HCT116 (cell line): ENCODE measurements around the gene DUSP16. TPM values are rescaled to one million over a fixed set of nuclear protein-coding genes. Genes with fewer than 3 reads are reported as not detected.
A peak's percentile ranks its signal among the peaks of the same experiment; 100 is the strongest.

Experiments used
- ATAC-seq: fragments of 200-7000 bp; cut with Tn5 transposase; 2 replicates; pipeline ENCODE4 v1.9.1; 2020; ENCODE audit warnings: mild to moderate bottlenecking, moderate library complexity
- BruUV-seq: library from RNA; stranded (reverse); fragments of 400-500 nt; replicated peaks from 2 replicates; lab custom pipeline; 2021; lab: Mats Ljungman, UMichigan
- CTCF ChIA-PET: fragments of 300-600 bp; sonication (Branson Sonifier 250); formaldehyde crosslinking; loops from one replicate; lab custom pipeline; 2021; ENCODE audit warnings: antibody characterized with exemption; lab: Charles Lee
- POLR2A ChIA-PET: fragments of 300-600, 350-600 bp; sonication (Branson Sonifier 250); formaldehyde crosslinking; loops from one replicate; lab custom pipeline; 2021; ENCODE audit warnings: antibody characterized with exemption; lab: Charles Lee
- RAD21 ChIA-PET, 2 experiments: fragments of 300-600 bp; sonication (Branson Sonifier 250); formaldehyde crosslinking; loops; one replicate each; lab custom pipeline; 2023; ENCODE audit warnings: low total read pairs in 2 of 2; ENCODE audit not compliant: uncharacterized antibody in 2 of 2, unreplicated experiment in 2 of 2, low non-redundant PET in 1 of 2; lab: Charles Lee
- DNase-seq: peaks from one replicate; pipeline ENCODE4 v3.0.0-alpha.2; 2010; ENCODE audit warnings: low read depth, low spot score
- H2AFZ ChIP-seq: fragments of 200-600 bp; shearing (Covaris generic), sonication (generic); 2 replicates; pipeline ENCODE4 v1.6.1; 2017; ENCODE audit warnings: low read depth, mixed run types, mixed read lengths, antibody characterized with exemption, low read length; ENCODE audit not compliant: poor library complexity, severe bottlenecking
- H3K27ac ChIP-seq: 2 replicates; pipeline ENCODE4 v1.5.1; 2012; ENCODE audit warnings: low read depth, low read length
- H3K27me3 ChIP-seq: fragments of 200-600 bp; sonication (generic); 2 replicates; pipeline ENCODE4 v1.6.1; 2016; ENCODE audit warnings: mixed run types, low read length, mixed read lengths; ENCODE audit not compliant: insufficient read depth
- H3K36me3 ChIP-seq, 2 experiments: fragments of 200-500 bp in 1 of 2; fragments of 200-600 bp in 1 of 2; sonication (Bioruptor generic) in 1 of 2; sonication (generic) in 1 of 2; 2 replicates each; pipeline versions ENCODE4 v1.5.1 to v1.6.1; 2014 to 2016; ENCODE audit warnings: low read length in 2 of 2, inconsistent platforms in 1 of 2, mixed read lengths in 1 of 2, mixed run types in 1 of 2; ENCODE audit not compliant: insufficient read depth in 2 of 2, control insufficient read depth in 1 of 2
- H3K4me1 ChIP-seq, 2 experiments: fragments of 200-600 bp in 1 of 2; sonication (generic) in 1 of 2; 2 replicates each; pipeline versions ENCODE4 v1.5.1 to v1.6.1; 2012 to 2017; ENCODE audit warnings: low read length in 2 of 2, inconsistent platforms in 1 of 2, mild to moderate bottlenecking in 1 of 2, mixed read lengths in 1 of 2, mixed run types in 1 of 2, moderate library complexity in 1 of 2; ENCODE audit not compliant: insufficient read depth in 2 of 2, control insufficient read depth in 1 of 2
- H3K4me2 ChIP-seq: fragments of 200-600 bp; sonication (generic); 2 replicates; pipeline ENCODE4 v1.6.1; 2017; ENCODE audit warnings: mixed run types, low read length, mixed read lengths
- H3K4me3 ChIP-seq, 2 experiments: fragments of 200-600 bp in 1 of 2; sonication (generic) in 1 of 2; replicated peaks in 1 of 2; 2 replicates each; pipeline ENCODE4 v1.5.1; 2011 to 2016; ENCODE audit warnings: low read length in 2 of 2, control low read depth in 1 of 2, low read depth in 1 of 2, mild to moderate bottlenecking in 1 of 2, mixed read lengths in 1 of 2, mixed run types in 1 of 2
- H3K79me2 ChIP-seq: fragments of 200-600 bp; sonication (generic); 2 replicates; pipeline ENCODE4 v1.6.1; 2017; ENCODE audit warnings: mild to moderate bottlenecking, mixed run types, low read length, moderate library complexity, mixed read lengths; ENCODE audit not compliant: insufficient read depth
- H3K9ac ChIP-seq: fragments of 200-600 bp; sonication (generic); 2 replicates; pipeline ENCODE4 v1.6.1; 2016; ENCODE audit warnings: low read length, mixed read lengths
- H3K9me2 ChIP-seq: fragments of 200-600 bp; sonication (generic), shearing (Covaris generic); 2 replicates; pipeline ENCODE4 v1.6.1; 2017; ENCODE audit warnings: mixed run types, mild to moderate bottlenecking, moderate library complexity; ENCODE audit not compliant: insufficient read depth
- H3K9me3 ChIP-seq, 2 experiments: fragments of 200-500 bp in 1 of 2; fragments of 200-600 bp in 1 of 2; sonication (Bioruptor generic) in 1 of 2; sonication (generic) in 1 of 2; 2 replicates each; pipeline ENCODE4 v1.6.1; 2014 to 2017; ENCODE audit warnings: low read length in 2 of 2, mixed read lengths in 2 of 2, inconsistent platforms in 1 of 2, low read depth in 1 of 2, mild to moderate bottlenecking in 1 of 2, mixed run types in 1 of 2, moderate library complexity in 1 of 2; ENCODE audit not compliant: control insufficient read depth in 1 of 2, insufficient read depth in 1 of 2
- H4K20me1 ChIP-seq: fragments of 200-600 bp; sonication (generic), shearing (Covaris generic); 2 replicates; pipeline ENCODE4 v1.6.1; 2017; ENCODE audit warnings: mixed run types, mild to moderate bottlenecking, moderate library complexity; ENCODE audit not compliant: insufficient read depth
- CTCF ChIP-seq, 3 experiments: fragments of 200-600 bp in 1 of 3; sonication (generic) in 1 of 3; IDR thresholded peaks in 2 of 3; conservative IDR thresholded peaks in 1 of 3; 2 replicates each; pipeline ENCODE4 v1.5.1; 2012 to 2017; ENCODE audit warnings: low read depth in 2 of 3, low read length in 2 of 3, antibody characterized with exemption in 1 of 3, borderline replicate concordance in 1 of 3, control low read depth in 1 of 3, mild to moderate bottlenecking in 1 of 3, mixed read lengths in 1 of 3, mixed run types in 1 of 3, moderate library complexity in 1 of 3; ENCODE audit not compliant: insufficient read depth in 1 of 3
- EZH2 ChIP-seq: fragments of 200-600 bp; sonication (generic); IDR thresholded peaks from 2 replicates; pipeline ENCODE4 v1.6.1; 2017; ENCODE audit warnings: antibody characterized with exemption, mixed run types
- FOSL1 ChIP-seq: IDR thresholded peaks from 2 replicates; pipeline ENCODE4 v1.6.1; 2012; ENCODE audit warnings: low read depth
- POLR2AphosphoS5 ChIP-seq: IDR thresholded peaks from 2 replicates; pipeline ENCODE4 v1.6.1; 2011; ENCODE audit warnings: mild to moderate bottlenecking, low read depth, low read length, moderate library complexity
- RAD21 ChIP-seq: IDR thresholded peaks from 2 replicates; pipeline ENCODE4 v1.6.1; 2012; ENCODE audit warnings: low read depth, mild to moderate bottlenecking
- SRF ChIP-seq: IDR thresholded peaks from 2 replicates; pipeline ENCODE4 v1.6.1; 2012; ENCODE audit warnings: low read depth
- TCF7L2 ChIP-seq: IDR thresholded peaks from 2 replicates; pipeline ENCODE4 v1.7.0; 2011; ENCODE audit warnings: borderline replicate concordance, inconsistent platforms; ENCODE audit not compliant: insufficient read depth, insufficient read length; ENCODE audit errors: extremely low read depth
- ZFX ChIP-seq: fragments of 450-650 bp; IDR thresholded peaks from 2 replicates; pipeline ENCODE4 v1.6.1; 2017
- ZNF274 ChIP-seq: fragments of 200-500 bp; sonication (Bioruptor generic); IDR thresholded peaks from 2 replicates; pipeline ENCODE4 v1.6.1; 2014; ENCODE audit warnings: mild to moderate bottlenecking, low read depth, low read length, inconsistent platforms
- intact Hi-C: fragments of 100-400 bp; cut with micrococcal nuclease; formaldehyde crosslinking; loops from 2 replicates; pipeline ENCODE4 v1.10.0; 2022
- total RNA-seq: library from RNA; stranded (reverse); gene quantifications from one replicate; pipeline ENCODE4 v1.2.1, GENCODE V29; 2021; ENCODE audit not compliant: unreplicated experiment
- TF ChIP-seq, protein P1 (sequence below): IDR thresholded peaks from 2 replicates; pipeline ENCODE4 v1.6.1; 2012; ENCODE audit warnings: low read depth
- TF ChIP-seq, protein P2 (sequence below): IDR thresholded peaks from 2 replicates; pipeline ENCODE4 v1.6.1; 2011; ENCODE audit warnings: mild to moderate bottlenecking, low read length, moderate library complexity; ENCODE audit not compliant: insufficient replicate concordance; ENCODE audit errors: extremely low read depth

DUSP16 gene
- total RNA-seq, 1 experiment from 2014 or later: 13.4 TPM

GRCh38 chr12:12561371-12562015 is 1.2 kb downstream of the DUSP16 start:
- H3K27me3 ChIP-seq: no peaks in the 10 kb centered on the region
- BruUV-seq: TSS peak; percentile 99
- H3K79me2 ChIP-seq: peaks cover 22% of the 10 kb centered on the region
- H3K36me3 ChIP-seq: no peaks in the 10 kb centered on the region
- peaks cover 16 to 24% of the 10 kb centered on the region in 2 experiments for H3K4me1 ChIP-seq
- peak overlapping the region; percentile 51 for H2AFZ ChIP-seq
- ChIA-PET POLR2A (no interaction called here), RAD21 (no interaction called here), CTCF (no interaction called here)
- no peaks in the 10 kb centered on the region for H4K20me1 ChIP-seq
- TF ChIP-seq RAD21 (no peak), FOSL1 (no peak), ZNF274 (no peak), ZFX (peak; percentile 97), CTCF (IDR thresholded peaks at IDR 0.05 in 2 of 3, conservative IDR thresholded peaks at IDR 0.05 in 1 of 3; ENCODE audit: borderline replicate concordance in 1 of 3, insufficient read depth in 1 of 3, low read depth in 2 of 3, low read length in 2 of 3) (no peak), EZH2 (no peak), POLR2AphosphoS5 (peak; percentile 1; the same call in 1 of the 2 replicates), SRF (no peak), TCF7L2 (peak; percentile 45)
- TF ChIP-seq, protein P1, sequence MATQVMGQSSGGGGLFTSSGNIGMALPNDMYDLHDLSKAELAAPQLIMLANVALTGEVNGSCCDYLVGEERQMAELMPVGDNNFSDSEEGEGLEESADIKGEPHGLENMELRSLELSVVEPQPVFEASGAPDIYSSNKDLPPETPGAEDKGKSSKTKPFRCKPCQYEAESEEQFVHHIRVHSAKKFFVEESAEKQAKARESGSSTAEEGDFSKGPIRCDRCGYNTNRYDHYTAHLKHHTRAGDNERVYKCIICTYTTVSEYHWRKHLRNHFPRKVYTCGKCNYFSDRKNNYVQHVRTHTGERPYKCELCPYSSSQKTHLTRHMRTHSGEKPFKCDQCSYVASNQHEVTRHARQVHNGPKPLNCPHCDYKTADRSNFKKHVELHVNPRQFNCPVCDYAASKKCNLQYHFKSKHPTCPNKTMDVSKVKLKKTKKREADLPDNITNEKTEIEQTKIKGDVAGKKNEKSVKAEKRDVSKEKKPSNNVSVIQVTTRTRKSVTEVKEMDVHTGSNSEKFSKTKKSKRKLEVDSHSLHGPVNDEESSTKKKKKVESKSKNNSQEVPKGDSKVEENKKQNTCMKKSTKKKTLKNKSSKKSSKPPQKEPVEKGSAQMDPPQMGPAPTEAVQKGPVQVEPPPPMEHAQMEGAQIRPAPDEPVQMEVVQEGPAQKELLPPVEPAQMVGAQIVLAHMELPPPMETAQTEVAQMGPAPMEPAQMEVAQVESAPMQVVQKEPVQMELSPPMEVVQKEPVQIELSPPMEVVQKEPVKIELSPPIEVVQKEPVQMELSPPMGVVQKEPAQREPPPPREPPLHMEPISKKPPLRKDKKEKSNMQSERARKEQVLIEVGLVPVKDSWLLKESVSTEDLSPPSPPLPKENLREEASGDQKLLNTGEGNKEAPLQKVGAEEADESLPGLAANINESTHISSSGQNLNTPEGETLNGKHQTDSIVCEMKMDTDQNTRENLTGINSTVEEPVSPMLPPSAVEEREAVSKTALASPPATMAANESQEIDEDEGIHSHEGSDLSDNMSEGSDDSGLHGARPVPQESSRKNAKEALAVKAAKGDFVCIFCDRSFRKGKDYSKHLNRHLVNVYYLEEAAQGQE: no peak
- TF ChIP-seq, protein P2, sequence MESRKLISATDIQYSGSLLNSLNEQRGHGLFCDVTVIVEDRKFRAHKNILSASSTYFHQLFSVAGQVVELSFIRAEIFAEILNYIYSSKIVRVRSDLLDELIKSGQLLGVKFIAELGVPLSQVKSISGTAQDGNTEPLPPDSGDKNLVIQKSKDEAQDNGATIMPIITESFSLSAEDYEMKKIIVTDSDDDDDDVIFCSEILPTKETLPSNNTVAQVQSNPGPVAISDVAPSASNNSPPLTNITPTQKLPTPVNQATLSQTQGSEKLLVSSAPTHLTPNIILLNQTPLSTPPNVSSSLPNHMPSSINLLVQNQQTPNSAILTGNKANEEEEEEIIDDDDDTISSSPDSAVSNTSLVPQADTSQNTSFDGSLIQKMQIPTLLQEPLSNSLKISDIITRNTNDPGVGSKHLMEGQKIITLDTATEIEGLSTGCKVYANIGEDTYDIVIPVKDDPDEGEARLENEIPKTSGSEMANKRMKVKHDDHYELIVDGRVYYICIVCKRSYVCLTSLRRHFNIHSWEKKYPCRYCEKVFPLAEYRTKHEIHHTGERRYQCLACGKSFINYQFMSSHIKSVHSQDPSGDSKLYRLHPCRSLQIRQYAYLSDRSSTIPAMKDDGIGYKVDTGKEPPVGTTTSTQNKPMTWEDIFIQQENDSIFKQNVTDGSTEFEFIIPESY: no peak
- peak overlapping the region; percentile 93 for H3K4me2 ChIP-seq
- DNase-seq: no peak
- H3K9me2 ChIP-seq: no peaks in the 10 kb centered on the region
- no peaks in the 10 kb centered on the region for H3K9me3 ChIP-seq
- H3K27ac ChIP-seq: peak overlapping the region; percentile 89
- intact Hi-C loops: loop anchor here (2.0 to 10.0 kb wide), 3 partner anchors 49 to 143 kb away; partner anchors contain the start of gene CREBL2
- H3K9ac ChIP-seq: peak overlapping the region; percentile 86
- peak overlapping the region; percentile 75 to 83 for H3K4me3 ChIP-seq
- peak; percentile 39 for ATAC-seq
